Heart left ventricle (tissue), 13 donors: ENCODE data around the gene RAB11A.

Experiments
- CTCF ChIP-seq, 12 donors: fragments of 200-600 bp; sonication (generic) in 4 of 12; IDR thresholded peaks; one replicate each; pipeline versions ENCODE4 v1.5.0 to v1.8.0; 2018 to 2022; ENCODE audit warnings: antibody characterized with exemption in 12 of 12, mild to moderate bottlenecking in 5 of 12
- POLR2A ChIP-seq, 2 donors: fragments of 450-650 bp; IDR thresholded peaks; one replicate each; pipeline ENCODE4 v1.6.1; 2017; ENCODE audit warnings: antibody characterized with exemption in 2 of 2, mild to moderate bottlenecking in 2 of 2, moderate library complexity in 2 of 2
- donor health status: ischemic (EF 13 %, LVEDD 7.1; RV severe dilation, severe dysfunction).
- donor health status: DM: no; HTN: yes; CAD: no.
- donor health status: DM: no; HTN: no; CAD: no.
- donor health status: ischemic (EF 25% LVEDD 6.9; RV normal size, moderate dysfunction).
- donor health status: ischemic (EF 25% LVEDD 5.7; RV mildly dilated, moderate dysfunction).
- donor health status: ischemic (EF 35%, LVEDD 5.7; RV mildly dilated, moderate dysfunction).
- donor health status: nonischemic (EF 11% LVEDD 7.7; RV severe dilation, severe dysfunction).
- donor health status: DM: yes; HTN: yes; CAD: no.
- donor health status: PGD.
- donor health status: ischemic (EF 29% LVEDD 5.4; RV normal size, mild dysfunction).
- donor health status: nonischemic (EF 23%, LVEDD 6.1; RV moderate dilation, normal function).

- no peak for TF ChIP-seq POLR2A (IDR thresholded peaks at IDR 0.05)
- TF ChIP-seq CTCF (IDR thresholded peaks at IDR 0.05), result no peak
Observed at GRCh38 chr15:65883571-65883970, 14.3 kb downstream of the RAB11A start.
